ENCODE data around the gene ALG12.

DNA sequence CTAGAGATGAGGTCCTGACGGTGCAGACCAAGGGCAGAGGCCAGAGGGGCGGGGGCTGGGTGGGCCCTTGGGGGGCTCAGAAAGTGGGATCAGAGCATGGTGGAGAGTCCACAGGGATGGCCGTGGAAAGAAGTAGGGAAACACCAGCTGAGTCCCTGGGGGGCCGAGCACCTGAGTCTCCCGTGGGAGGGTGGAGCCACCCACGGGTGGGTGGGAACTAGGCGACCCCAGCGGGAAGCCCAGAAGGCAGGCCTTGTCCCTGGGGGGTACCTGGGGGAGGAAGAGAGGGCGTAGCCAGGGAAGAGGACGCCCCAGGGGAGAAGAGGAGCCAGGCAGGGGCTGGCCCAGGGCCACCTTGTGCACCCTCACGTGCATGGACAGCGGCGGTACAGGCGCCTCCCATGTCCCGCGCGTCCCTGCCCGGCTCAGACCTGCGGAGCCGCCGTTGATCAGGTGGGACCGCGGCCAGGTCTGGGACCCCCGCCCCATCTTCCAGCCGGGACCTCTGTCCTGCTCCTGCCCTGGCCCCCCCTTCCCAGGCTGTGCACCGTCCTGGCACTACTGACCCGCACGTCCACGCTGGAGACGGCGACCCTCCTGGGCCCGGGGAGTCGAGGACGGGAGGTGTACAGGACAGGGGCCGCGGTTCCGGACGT lies 10.4 kb upstream of the ALG12 start:
- no peak for TF ChIP-seq ZFYVE20 (CRISPR knock-in tag; IDR thresholded peaks at IDR 0.05; ENCODE audit: borderline replicate concordance, low read depth)
- TF ChIP-seq EP300 (IDR thresholded peaks at IDR 0.05; ENCODE audit: low read depth in 2 of 2, low read length in 2 of 2): no peak
- no peak for TF ChIP-seq EP300 (CRISPR knock-in tag; IDR thresholded peaks at IDR 0.05; ENCODE audit: borderline replicate concordance)
- no peak for TF ChIP-seq ZNF558 (CRISPR knock-in tag; IDR thresholded peaks at IDR 0.05; ENCODE audit: borderline replicate concordance)
- TF ChIP-seq, protein P1, sequence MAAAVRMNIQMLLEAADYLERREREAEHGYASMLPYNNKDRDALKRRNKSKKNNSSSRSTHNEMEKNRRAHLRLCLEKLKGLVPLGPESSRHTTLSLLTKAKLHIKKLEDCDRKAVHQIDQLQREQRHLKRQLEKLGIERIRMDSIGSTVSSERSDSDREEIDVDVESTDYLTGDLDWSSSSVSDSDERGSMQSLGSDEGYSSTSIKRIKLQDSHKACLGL (CRISPR knock-in tag; IDR thresholded peaks at IDR 0.05): no peak
